ENCODE results near the gene KRTAP4-4. TPM values are rescaled to one million over a fixed set of nuclear protein-coding genes. Genes with fewer than 3 reads are reported as not detected.
"Not testable (repeated sequence)": the region's sequence is repeated elsewhere in the genome, so short reads cannot be mapped to it uniquely, and the experiment has no call there.

Gene KRTAP4-4
- total RNA-seq, 2 donors from 2014 or later: not detected

DNA sequence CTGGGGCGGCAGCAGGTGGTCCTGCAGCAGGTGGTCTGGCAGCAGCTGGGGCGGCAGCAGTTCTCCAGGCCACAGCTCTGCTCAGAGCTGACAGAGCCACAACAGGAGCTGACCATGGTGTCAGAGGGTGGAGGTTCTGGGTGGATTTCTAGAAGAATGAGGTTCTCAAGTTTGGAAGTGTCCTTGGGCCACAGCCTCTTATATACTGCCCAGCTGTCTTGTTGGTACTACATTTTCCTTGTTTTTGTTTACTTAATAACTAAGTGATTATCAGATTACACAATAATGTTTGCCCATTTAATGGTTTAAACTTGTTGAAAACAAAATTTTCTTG is 10.9 kb downstream of the KRTAP4-4 start, which contains the start of gene KRTAP4-5:
KRTAP4-5 (minus strand) TSS at position 174 of the 334 bp plus-strand sequence; CDS start at position 116, 58 bp downstream.
- no peak for DNase-seq (ENCODE audit: low spot score)
- TF ChIP-seq CTCF (IDR thresholded peaks at IDR 0.05) (no peak), POLR2AphosphoS5 (IDR thresholded peaks at IDR 0.05) (no peak), POLR2A (IDR thresholded peaks at IDR 0.05) (no peak)
- WGBS: 50% methylated on average over 2 of the region's 2 CpGs

DNA sequence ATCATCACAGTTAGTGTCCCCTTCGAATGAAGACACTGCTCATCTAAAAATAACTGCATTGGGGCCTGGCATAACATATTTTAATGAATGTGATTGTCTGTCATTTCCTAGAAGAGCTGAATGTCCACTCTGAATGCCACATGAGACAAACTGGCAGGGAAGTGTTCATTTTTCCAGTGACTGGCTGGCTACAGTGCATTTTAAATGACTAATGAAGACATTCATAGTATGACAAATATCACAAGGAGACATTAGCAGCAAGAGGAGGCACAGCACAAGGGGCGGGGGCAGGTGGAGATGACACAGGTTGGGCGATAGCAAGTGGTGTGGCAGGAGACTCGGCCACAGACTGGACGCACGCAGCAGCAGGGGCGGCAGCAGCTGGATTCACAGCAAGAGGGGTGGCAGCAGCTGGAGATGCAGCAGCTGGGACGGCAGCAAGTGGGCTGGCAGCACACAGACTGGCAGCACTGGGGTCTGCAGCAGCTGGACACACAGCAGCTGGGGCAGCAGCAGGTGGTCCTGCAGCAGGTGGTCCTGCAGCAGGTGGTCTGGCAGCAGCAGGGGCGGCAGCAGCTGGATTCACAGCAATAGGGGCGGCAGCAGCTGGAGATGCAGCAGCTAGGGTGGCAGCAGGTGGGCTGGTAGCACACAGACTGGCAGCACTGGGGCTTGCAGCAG is 11.4 kb downstream of the KRTAP4-4 start:
- H3K27me3 ChIP-seq (replicated peaks; ENCODE audit: insufficient read depth); H3K36me3 ChIP-seq; H3K9me3 ChIP-seq; H3K27ac ChIP-seq; H3K4me1 ChIP-seq (replicated peaks); H3K4me3 ChIP-seq; intact Hi-C loops (cut with DNase I); DNase-seq (ENCODE audit: low spot score): not testable (repeated sequence)
- WGBS: 85% methylated on average over 10 of the region's 10 CpGs

More for the DNA sequence above, 10.9 kb downstream of the KRTAP4-4 start, which contains the start of gene KRTAP4-5:
- H3K27ac ChIP-seq: no peak within 1 kb of the TSS
- no peak within 1 kb of the TSS for H3K4me3 ChIP-seq
- H3K4me1 ChIP-seq (replicated peaks): no peaks in the 10 kb centered on the region
- no peaks in the 10 kb centered on the region for H3K9me3 ChIP-seq
- H3K27me3 ChIP-seq (replicated peaks; ENCODE audit: insufficient read depth): no peaks in the 10 kb centered on the region
- H3K36me3 ChIP-seq: no peaks in the 10 kb centered on the region
- intact Hi-C loops (cut with DNase I): no loop called here

DNA sequence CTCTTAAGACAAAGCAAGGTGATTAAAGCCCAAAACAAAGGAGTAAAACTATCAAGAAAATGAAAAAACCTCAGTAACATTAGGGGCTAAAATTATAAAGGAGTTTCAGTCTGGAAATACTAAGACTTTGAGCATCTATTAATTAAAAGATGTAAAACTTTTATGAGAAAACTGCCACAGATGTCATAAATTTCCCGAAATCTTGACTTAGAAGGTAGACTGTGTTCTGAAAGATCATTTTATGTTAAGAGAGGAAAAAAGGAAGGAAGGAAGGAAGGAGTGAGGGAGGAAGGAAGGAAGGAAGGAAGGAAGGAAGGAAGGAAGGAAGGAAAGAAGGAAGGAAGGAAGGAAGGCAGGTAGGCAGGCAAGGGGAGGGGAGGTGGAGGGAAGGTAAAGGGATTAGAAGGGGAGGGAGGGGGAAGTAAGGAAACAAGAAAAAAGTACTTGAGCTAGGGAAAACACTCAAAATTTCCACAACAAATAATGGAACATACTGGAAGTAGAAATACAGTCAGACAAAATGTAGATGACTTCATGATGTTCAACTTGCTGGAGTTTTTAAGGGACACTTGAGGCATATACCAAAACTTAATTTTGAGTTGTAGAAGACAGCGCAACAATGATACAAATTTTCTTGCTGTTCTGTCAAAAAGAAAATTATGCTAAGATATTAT is 12.9 kb downstream of the KRTAP4-4 start:
- no peak overlapping the region for H3K4me3 ChIP-seq
- no peak for DNase-seq (ENCODE audit: low spot score)
- WGBS: 81% methylated on average over 2 of the region's 2 CpGs
- H3K27ac ChIP-seq: no peak overlapping the region
- intact Hi-C loops (cut with DNase I): no loop called here
- H3K27me3 ChIP-seq (replicated peaks; ENCODE audit: insufficient read depth): no peaks in the 10 kb centered on the region
- no peaks in the 10 kb centered on the region for H3K4me1 ChIP-seq (replicated peaks)
- H3K36me3 ChIP-seq: no peaks in the 10 kb centered on the region
- no peaks in the 10 kb centered on the region for H3K9me3 ChIP-seq
- no peak for TF ChIP-seq POLR2AphosphoS5 (IDR thresholded peaks at IDR 0.05)
- TF ChIP-seq POLR2A (IDR thresholded peaks at IDR 0.05): no peak
- TF ChIP-seq CTCF (IDR thresholded peaks at IDR 0.05): no peak

DNA sequence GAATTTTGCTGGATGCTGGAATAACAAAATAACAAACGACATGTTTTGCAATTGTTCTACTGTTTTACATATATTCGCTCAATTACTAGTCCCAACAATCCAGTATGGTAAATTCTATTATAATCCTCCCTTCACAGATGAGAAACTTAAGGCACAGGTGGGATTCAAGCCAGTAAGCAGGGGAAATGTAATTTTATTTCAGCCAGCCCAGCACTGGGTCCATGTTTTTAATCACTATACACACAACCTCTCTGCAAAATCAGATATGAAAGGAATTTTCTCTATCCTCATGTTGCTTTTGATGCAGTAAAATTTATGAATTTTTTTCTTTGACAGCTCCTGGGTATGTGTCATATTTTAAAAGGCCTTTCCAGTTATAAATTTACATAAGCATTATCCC is 15.3 kb downstream of the KRTAP4-4 start:
- DNase-seq (ENCODE audit: low spot score): no peak
- no peaks in the 10 kb centered on the region for H3K36me3 ChIP-seq
- intact Hi-C loops (cut with DNase I): no loop called here
- TF ChIP-seq POLR2A (IDR thresholded peaks at IDR 0.05) (no peak), CTCF (IDR thresholded peaks at IDR 0.05) (no peak), POLR2AphosphoS5 (IDR thresholded peaks at IDR 0.05) (no peak)
- no peak overlapping the region for H3K27ac ChIP-seq
- H3K4me1 ChIP-seq (replicated peaks): no peaks in the 10 kb centered on the region
- no peak overlapping the region for H3K4me3 ChIP-seq
- H3K27me3 ChIP-seq (replicated peaks; ENCODE audit: insufficient read depth): no peaks in the 10 kb centered on the region
- WGBS: 93% methylated on average over 2 of the region's 2 CpGs
- H3K9me3 ChIP-seq: no peaks in the 10 kb centered on the region

GRCh38 chr17:41144846-41145245 is 15.7 kb downstream of the KRTAP4-4 start:
- no peaks in the 10 kb centered on the region for H3K9me3 ChIP-seq
- 93% methylated on average over 1 of the region's 1 CpG for WGBS
- no peaks in the 10 kb centered on the region for H3K4me1 ChIP-seq (replicated peaks)
- H3K36me3 ChIP-seq: no peaks in the 10 kb centered on the region
- no peak for TF ChIP-seq POLR2A (IDR thresholded peaks at IDR 0.05)
- no peak for TF ChIP-seq POLR2AphosphoS5 (IDR thresholded peaks at IDR 0.05)
- no peak for TF ChIP-seq CTCF (IDR thresholded peaks at IDR 0.05)
- no peak overlapping the region for H3K27ac ChIP-seq
- intact Hi-C loops (cut with DNase I): no loop called here
- H3K27me3 ChIP-seq (replicated peaks; ENCODE audit: insufficient read depth): no peaks in the 10 kb centered on the region
- DNase-seq (ENCODE audit: low spot score): no peak
- H3K4me3 ChIP-seq: no peak overlapping the region
